ENCODE data around the gene DPF3.
A peak's percentile ranks its signal among the peaks of the same experiment; 100 is the strongest.

DPF3 gene

GRCh38 chr14:72904840-72905561 lies 11.1 kb upstream of the DPF3 start:
- H3K9ac ChIP-seq (ENCODE audit: insufficient read length, low read depth): no peak overlapping the region
- no peaks in the 10 kb centered on the region for H3K36me3 ChIP-seq (ENCODE audit: insufficient read depth, insufficient read length, low read length)
- no peaks in the 10 kb centered on the region for H3K27me3 ChIP-seq (ENCODE audit: insufficient read depth, insufficient read length)
- H3K4me3 ChIP-seq (ENCODE audit: insufficient read length, low read depth): no peak overlapping the region
- H3K9me3 ChIP-seq (ENCODE audit: insufficient read depth, low read length): no peaks in the 10 kb centered on the region
- H3K4me1 ChIP-seq (ENCODE audit: insufficient read depth, insufficient read length): peaks cover 2% of the 10 kb centered on the region
- DNase-seq (ENCODE audit: low read depth, low spot score): no peak
- TF ChIP-seq YY1 (IDR thresholded peaks at IDR 0.05; ENCODE audit: insufficient read depth, insufficient read length) (no peak), SUZ12 (IDR thresholded peaks at IDR 0.05; ENCODE audit: extremely low read depth, insufficient read depth, insufficient read length) (no peak)

GRCh38 chr14:72904218-72904617 lies 10.3 kb upstream of the DPF3 start:
- TF ChIP-seq ZNF274 (IDR thresholded peaks at IDR 0.05; ENCODE audit: low read depth, low read length) (no peak), YY1 (IDR thresholded peaks at IDR 0.05; ENCODE audit: insufficient read depth, insufficient read length) (no peak), SUZ12 (IDR thresholded peaks at IDR 0.05; ENCODE audit: extremely low read depth, insufficient read depth, insufficient read length) (no peak)
- Histone ChIP-seq H3K27me3 (ENCODE audit: insufficient read depth, insufficient read length) (no peaks in the 10 kb centered on the region), H3K4me3 (ENCODE audit: insufficient read length, low read depth) (no peak overlapping the region), H3K9ac (ENCODE audit: insufficient read length, low read depth) (no peak overlapping the region), H3K9me3 (ENCODE audit: insufficient read depth, low read length) (no peaks in the 10 kb centered on the region), H3K36me3 (ENCODE audit: insufficient read depth, insufficient read length, low read length) (no peaks in the 10 kb centered on the region), H3K4me1 (ENCODE audit: insufficient read depth, insufficient read length) (peaks cover 2% of the 10 kb centered on the region)
- DNase-seq (ENCODE audit: low read depth, low spot score): no peak

DNA sequence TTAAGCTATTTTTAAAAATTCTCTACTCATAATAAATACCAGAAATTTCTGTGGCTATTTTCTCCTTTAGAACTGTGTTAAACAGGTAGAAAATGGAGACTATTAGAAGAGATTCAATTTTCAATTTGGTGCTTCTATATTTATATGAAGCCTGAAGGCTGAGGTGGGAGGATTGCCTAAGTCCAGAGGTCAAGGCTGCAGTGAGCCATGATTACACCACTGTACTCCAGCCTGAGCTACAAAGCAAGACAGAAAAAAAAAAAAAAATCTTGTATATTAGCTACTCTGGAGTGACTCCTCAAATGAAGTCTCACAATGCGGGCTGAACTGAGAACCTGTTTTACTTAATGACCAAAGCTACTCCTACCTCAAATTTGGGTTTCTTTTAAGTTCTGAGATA lies 9.8 kb upstream of the DPF3 start:
- Histone ChIP-seq H3K9ac (ENCODE audit: insufficient read length, low read depth) (no peak overlapping the region), H3K9me3 (ENCODE audit: insufficient read depth, low read length) (no peaks in the 10 kb centered on the region), H3K27me3 (ENCODE audit: insufficient read depth, insufficient read length) (no peaks in the 10 kb centered on the region), H3K36me3 (ENCODE audit: insufficient read depth, insufficient read length, low read length) (no peaks in the 10 kb centered on the region), H3K4me3 (ENCODE audit: insufficient read length, low read depth) (no peak overlapping the region), H3K4me1 (ENCODE audit: insufficient read depth, insufficient read length) (peaks cover 2% of the 10 kb centered on the region)
- TF ChIP-seq YY1 (IDR thresholded peaks at IDR 0.05; ENCODE audit: insufficient read depth, insufficient read length) (no peak), SUZ12 (IDR thresholded peaks at IDR 0.05; ENCODE audit: extremely low read depth, insufficient read depth, insufficient read length) (no peak), ZNF274 (IDR thresholded peaks at IDR 0.05; ENCODE audit: low read depth, low read length) (no peak)
- no peak for DNase-seq (ENCODE audit: low read depth, low spot score)

DNA sequence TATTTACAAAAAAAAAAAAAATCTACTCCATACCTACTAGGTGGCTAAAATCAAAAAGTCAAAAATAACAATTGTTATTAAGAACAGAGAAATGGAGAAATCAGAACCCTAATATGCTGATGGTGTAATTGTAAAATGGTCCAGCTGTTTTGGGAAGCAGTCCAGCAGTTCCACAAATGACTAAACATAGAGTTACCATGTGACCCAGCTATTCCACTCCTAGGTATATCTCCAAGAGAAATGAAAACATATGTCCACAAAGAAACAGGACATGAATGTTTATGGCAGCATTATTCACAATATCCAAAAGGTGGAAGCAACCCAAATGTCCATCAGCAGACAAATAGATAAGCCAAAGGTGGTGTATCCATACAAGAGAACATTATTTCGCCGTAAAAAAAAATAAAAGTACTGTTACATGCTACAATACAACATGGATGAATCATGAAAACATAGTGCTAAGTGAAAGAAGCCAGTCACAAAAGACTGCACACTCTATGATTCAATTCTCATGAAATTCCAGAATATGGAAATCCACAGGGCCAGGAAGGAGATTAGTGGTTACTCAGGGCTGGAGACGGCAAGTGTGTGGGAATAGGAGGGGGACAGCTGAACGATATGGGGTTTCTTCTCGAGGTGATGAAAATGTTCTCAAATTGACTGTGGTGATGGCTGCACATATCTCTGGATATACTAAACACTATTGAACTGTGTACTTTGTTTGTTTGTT lies 9.1 kb upstream of the DPF3 start:
- Histone ChIP-seq H3K4me1 (ENCODE audit: insufficient read depth, insufficient read length) (peaks cover 2% of the 10 kb centered on the region), H3K9ac (ENCODE audit: insufficient read length, low read depth) (no peak overlapping the region), H3K4me3 (ENCODE audit: insufficient read length, low read depth) (no peak overlapping the region), H3K9me3 (ENCODE audit: insufficient read depth, low read length) (no peaks in the 10 kb centered on the region), H3K36me3 (ENCODE audit: insufficient read depth, insufficient read length, low read length) (no peaks in the 10 kb centered on the region), H3K27me3 (ENCODE audit: insufficient read depth, insufficient read length) (no peaks in the 10 kb centered on the region)
- DNase-seq (ENCODE audit: low read depth, low spot score): no peak
- TF ChIP-seq YY1 (IDR thresholded peaks at IDR 0.05; ENCODE audit: insufficient read depth, insufficient read length) (no peak), SUZ12 (IDR thresholded peaks at IDR 0.05; ENCODE audit: extremely low read depth, insufficient read depth, insufficient read length) (no peak), ZNF274 (IDR thresholded peaks at IDR 0.05; ENCODE audit: low read depth, low read length) (no peak)

DNA sequence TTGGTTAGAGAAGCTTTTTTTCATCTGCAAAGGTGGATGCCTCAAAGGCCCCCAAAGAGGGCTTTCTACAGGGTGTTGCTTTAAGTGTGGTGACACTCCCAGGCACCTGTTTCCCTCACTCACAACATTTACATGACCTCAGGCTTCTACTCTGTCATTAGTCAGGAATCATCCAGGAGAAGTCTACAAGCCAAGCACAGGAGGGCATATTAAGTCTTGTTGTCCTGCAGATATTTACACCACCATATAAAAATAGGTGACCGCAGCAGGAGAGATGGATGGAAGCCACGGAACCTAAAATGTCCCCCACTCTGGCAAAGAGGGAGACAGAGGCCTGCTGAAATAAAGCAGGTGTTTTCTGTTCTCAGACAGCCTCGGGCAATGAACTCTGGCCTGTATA lies 7.5 kb upstream of the DPF3 start:
- no peak overlapping the region for H3K4me3 ChIP-seq (ENCODE audit: insufficient read length, low read depth)
- no peaks in the 10 kb centered on the region for H3K36me3 ChIP-seq (ENCODE audit: insufficient read depth, insufficient read length, low read length)
- H3K9me3 ChIP-seq (ENCODE audit: insufficient read depth, low read length): no peaks in the 10 kb centered on the region
- no peak overlapping the region for H3K9ac ChIP-seq (ENCODE audit: insufficient read length, low read depth)
- DNase-seq (ENCODE audit: low read depth, low spot score): no peak
- TF ChIP-seq ZNF274 (IDR thresholded peaks at IDR 0.05; ENCODE audit: low read depth, low read length) (no peak), YY1 (IDR thresholded peaks at IDR 0.05; ENCODE audit: insufficient read depth, insufficient read length) (no peak), SUZ12 (IDR thresholded peaks at IDR 0.05; ENCODE audit: extremely low read depth, insufficient read depth, insufficient read length) (no peak)
- peaks cover 7% of the 10 kb centered on the region for H3K27me3 ChIP-seq (ENCODE audit: insufficient read depth, insufficient read length)
- no peaks in the 10 kb centered on the region for H3K4me1 ChIP-seq (ENCODE audit: insufficient read depth, insufficient read length)

DNA sequence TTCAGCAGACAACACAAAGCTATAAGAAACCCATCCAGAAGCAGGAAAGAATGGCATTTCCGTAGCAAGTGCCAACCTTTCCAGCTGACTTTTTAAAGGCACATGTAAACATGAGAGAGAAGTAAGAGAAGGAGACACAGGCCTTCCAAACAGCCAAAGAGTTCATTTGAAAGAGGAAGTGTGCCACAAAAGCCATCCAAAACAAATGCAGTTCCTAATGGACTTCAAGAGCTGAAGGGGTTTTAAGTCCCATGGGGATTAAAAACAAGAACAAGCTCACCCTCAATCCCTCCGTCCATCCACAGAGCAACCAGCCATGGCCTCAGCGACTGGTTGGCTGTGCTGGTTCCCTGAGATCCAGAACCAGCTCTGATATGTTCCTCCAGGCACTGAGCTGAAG lies 4.5 kb upstream of the DPF3 start:
- no peak for DNase-seq (ENCODE audit: low read depth, low spot score)
- no peak overlapping the region for H3K4me3 ChIP-seq (ENCODE audit: insufficient read length, low read depth)
- H3K4me1 ChIP-seq (ENCODE audit: insufficient read depth, insufficient read length): no peaks in the 10 kb centered on the region
- H3K9ac ChIP-seq (ENCODE audit: insufficient read length, low read depth): no peak overlapping the region
- H3K36me3 ChIP-seq (ENCODE audit: insufficient read depth, insufficient read length, low read length): no peaks in the 10 kb centered on the region
- TF ChIP-seq SUZ12 (IDR thresholded peaks at IDR 0.05; ENCODE audit: extremely low read depth, insufficient read depth, insufficient read length) (no peak), YY1 (IDR thresholded peaks at IDR 0.05; ENCODE audit: insufficient read depth, insufficient read length) (no peak), ZNF274 (IDR thresholded peaks at IDR 0.05; ENCODE audit: low read depth, low read length) (no peak)
- H3K9me3 ChIP-seq (ENCODE audit: insufficient read depth, low read length): no peaks in the 10 kb centered on the region
- H3K27me3 ChIP-seq (ENCODE audit: insufficient read depth, insufficient read length): peaks cover 24% of the 10 kb centered on the region

- Histone ChIP-seq H3K36me3 (ENCODE audit: insufficient read depth, insufficient read length, low read length) (no peaks in the 10 kb centered on the region), H3K9ac (ENCODE audit: insufficient read length, low read depth) (peak overlapping the region; percentile 42), H3K4me3 (ENCODE audit: insufficient read length, low read depth) (peak overlapping the region; percentile 40), H3K27me3 (ENCODE audit: insufficient read depth, insufficient read length) (peaks cover 53% of the 10 kb centered on the region), H3K4me1 (ENCODE audit: insufficient read depth, insufficient read length) (peaks cover 5% of the 10 kb centered on the region), H3K9me3 (ENCODE audit: insufficient read depth, low read length) (no peaks in the 10 kb centered on the region)
- no peak for DNase-seq (ENCODE audit: low read depth, low spot score)
- TF ChIP-seq SUZ12 (IDR thresholded peaks at IDR 0.05; ENCODE audit: extremely low read depth, insufficient read depth, insufficient read length): no peak
- TF ChIP-seq ZNF274 (IDR thresholded peaks at IDR 0.05; ENCODE audit: low read depth, low read length): no peak
- TF ChIP-seq YY1 (IDR thresholded peaks at IDR 0.05; ENCODE audit: insufficient read depth, insufficient read length): no peak
These were observed 900 bp upstream of the DPF3 start for GRCh38 chr14:72894623-72895378.
